Head of caudate nucleus (tissue), 42 donors: ENCODE measurements around the gene RASA4.
"Not testable (repeated sequence)": the region's sequence is repeated elsewhere in the genome, so short reads cannot be mapped to it uniquely, and the experiment has no call there.

Source experiments
- DNase-seq, 42 donors: peaks; one replicate each; pipeline versions ENCODE4 v3.0.0 to v3.0.0-alpha.2; 2020 to 2021; ENCODE audit warnings: mixed read lengths in 7 of 42
- intact Hi-C: fragments of 100-400 bp; cut with DNase I; formaldehyde crosslinking; loops from one replicate; pipeline ENCODE4 v1.15.0; 2022

RASA4 gene

DNA sequence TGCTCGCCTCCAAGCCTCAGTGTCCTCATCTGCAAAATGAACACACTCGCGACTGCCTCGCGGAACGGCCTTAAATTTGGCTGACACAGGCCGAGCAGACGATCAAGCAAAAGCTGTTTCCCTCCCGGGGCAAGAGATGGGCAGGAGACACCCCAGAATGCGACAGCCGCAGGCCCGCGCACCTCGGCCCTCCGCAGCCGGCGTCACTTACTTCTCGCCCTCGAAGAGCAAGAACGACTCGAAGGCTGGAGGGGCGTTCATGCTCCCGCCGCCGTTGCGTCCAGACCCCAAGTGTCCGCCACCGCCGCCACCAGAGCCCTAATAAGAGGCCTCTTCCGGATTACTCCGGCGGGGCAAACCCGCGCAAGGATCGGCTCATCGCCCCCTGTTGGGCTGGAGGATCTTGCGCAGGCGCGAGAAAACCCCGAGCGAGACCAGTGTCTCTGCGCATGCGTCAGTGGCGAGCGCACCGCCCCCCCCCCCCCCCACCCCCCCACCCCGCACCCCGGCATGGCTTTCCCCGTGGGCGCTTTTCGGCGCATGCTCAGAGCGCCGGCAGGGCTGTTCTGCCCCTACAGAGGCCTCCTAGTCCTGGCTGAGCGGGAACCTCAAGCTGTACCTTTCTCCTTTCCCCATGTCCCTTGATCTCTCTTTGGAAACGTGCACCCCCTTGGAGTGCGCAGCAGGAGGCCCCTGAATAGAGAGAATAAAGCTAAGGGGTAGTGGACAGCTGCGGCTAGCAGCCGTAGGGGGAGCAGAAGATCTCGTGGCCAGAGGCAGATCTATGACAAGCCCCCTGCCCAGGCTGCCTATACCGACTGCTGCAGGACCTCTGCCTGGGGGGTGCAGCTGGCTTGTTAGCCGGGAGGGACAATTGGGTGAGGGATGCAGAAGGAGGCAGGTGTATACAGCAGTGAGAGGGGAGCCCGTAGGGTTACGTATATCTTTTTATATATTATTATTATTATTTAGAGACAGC is 44.0 kb downstream of the RASA4 start, which contains the start of gene POLR2J3:
Gene POLR2J3, minus strand, starts transcription at position 323 of the 979 bp plus-strand sequence. Its CDS starts 62 bp downstream, at position 261.
- intact Hi-C loops = not testable (repeated sequence)
- peak; percentile 51 to 100 (median 96) for DNase-seq

- intact Hi-C loops = not testable (repeated sequence)
- peak in 12 of 42 donors; percentile 0 to 41 (median 14) for DNase-seq
Measured at GRCh38 chr7:102568620-102569019, 47.9 kb downstream of the RASA4 start.

GRCh38 chr7:102550808-102551422 is 65.6 kb downstream of the RASA4 start, which contains the start of gene SPDYE2:
Gene SPDYE2 (plus strand): TSS chr7:102551226. CDS start chr7:102553256, 2,030 bp downstream.
- intact Hi-C loops, DNase-seq: not testable (repeated sequence)

DNA sequence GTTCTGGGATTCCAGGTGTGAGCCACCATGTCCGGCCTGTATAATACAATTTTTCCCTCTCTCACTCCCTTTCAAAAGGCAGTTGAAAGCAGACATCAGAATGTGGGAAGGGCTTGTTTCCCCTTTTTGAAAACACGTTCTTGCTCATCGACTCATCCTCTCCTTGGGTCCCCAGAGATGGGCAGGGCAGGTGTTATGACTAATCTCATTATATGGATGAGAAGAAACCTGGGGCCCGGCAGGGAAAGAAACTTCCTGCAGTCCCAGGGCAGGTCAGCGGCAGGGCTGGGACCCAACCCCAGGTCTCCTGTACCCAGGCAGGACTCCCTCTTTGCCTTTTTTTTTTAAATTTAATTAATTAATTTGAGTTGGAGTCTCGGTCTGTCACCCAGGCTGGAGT is 70.2 kb downstream of the RASA4 start:
- intact Hi-C loops = not testable (repeated sequence)
- peak in 1 of 42 donors; percentile 1 for DNase-seq

DNA sequence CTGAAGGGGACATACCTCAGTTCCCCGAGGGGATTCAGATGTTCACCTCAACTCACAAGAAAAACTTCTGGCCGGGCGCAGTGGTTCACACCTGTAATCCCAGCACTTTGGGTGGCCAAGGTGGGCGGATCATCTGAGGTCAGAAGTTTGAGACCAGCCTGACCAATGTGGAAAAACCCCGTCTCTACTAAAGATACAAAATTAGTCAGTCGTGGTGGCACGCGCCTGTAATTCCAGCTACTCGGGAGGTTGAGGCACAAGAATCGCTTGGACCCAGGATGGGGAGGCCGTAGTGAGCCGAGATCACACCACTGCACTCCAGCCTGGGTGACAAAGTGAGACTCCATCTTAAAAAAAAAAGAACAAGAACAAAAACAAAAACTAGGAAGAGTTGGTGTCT is 71.3 kb downstream of the RASA4 start:
- peak in 1 of 42 donors; percentile 1 for DNase-seq
- intact Hi-C loops = not testable (repeated sequence)

DNA sequence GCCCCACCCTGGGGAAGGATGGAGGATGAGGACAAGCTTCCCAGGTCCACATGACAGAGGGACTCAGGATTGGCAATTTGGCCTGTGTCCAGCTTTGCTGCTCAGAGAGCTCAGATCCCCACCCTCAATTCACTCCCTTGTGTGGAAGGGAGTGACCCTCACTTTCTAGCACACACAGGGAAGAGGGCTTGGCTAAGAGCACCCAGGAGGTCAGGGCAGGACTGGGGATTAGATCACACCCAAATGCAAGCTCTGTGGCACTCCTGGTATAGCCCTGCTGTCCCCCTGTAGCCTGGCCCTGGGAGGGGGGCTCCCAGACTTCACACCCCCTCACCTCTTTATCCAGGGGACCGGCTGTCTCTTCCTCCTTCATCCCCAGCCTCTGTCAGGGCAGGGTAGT is 72.2 kb downstream of the RASA4 start:
- intact Hi-C loops, DNase-seq: not testable (repeated sequence)

- DNase-seq, intact Hi-C loops: not testable (repeated sequence)
Measured at GRCh38 chr7:102543596-102543995, 73.0 kb downstream of the RASA4 start, which contains the start of gene UPK3BL2. Gene UPK3BL2 (minus strand): TSS chr7:102543696. CDS start chr7:102543636, 60 bp downstream.

GRCh38 chr7:102542771-102543170 is 73.8 kb downstream of the RASA4 start:
- DNase-seq = peak in 12 of 42 donors; percentile 2 to 35 (median 14)
- intact Hi-C loops = not testable (repeated sequence)

DNA sequence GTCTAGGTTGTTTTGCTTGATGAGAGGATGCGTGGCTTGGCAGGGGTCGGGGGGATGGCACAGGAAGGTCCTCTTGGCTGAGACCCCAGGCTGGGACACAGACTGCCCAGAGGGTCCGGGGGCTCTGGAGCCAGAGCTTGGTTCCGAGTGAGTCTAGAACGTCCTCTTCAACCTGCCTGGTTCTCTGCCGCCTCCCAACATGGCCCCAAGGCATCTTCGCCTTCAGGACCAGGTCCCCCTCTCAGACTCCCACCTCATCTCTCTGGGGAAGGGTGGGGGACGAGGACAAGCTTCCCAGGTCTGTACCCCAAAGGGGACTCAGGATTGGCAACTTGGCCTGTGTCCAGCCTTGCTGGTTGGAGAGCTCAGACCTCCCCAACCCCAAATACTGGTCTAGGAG is 74.5 kb downstream of the RASA4 start:
- DNase-seq, intact Hi-C loops: not testable (repeated sequence)

- peak in 3 of 42 donors; percentile 5 to 20 (median 12) for DNase-seq
- intact Hi-C loops = not testable (repeated sequence)
Measured at GRCh38 chr7:102540604-102541003, 76.0 kb downstream of the RASA4 start.

DNA sequence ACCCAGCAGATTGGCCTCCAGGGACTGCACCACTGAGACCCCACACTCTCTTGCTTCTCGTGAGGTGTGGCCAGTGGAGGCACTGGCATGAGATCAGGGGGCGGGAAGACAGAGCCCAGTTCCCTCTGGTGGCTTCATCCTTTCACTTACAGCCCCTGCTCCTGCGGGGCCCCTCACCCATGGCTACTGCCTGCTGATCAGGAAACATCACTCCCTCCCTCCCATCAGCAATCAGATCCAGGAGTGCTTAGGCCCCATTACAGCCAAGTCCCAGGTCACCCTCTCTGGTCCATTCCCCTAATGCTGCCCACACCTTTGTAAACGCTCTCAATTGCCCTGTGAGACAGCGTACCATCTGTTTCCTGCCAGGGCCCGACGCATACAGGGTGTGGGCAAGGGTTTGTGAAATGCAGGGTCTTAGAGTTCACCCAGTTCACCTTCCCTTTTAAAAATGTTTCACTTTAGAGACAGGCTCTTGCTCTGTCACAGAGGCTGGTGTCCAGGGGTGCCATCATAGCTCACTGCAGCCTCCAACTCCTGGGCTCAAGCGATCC is 81.4 kb downstream of the RASA4 start:
- not testable (repeated sequence) for DNase-seq

DNA sequence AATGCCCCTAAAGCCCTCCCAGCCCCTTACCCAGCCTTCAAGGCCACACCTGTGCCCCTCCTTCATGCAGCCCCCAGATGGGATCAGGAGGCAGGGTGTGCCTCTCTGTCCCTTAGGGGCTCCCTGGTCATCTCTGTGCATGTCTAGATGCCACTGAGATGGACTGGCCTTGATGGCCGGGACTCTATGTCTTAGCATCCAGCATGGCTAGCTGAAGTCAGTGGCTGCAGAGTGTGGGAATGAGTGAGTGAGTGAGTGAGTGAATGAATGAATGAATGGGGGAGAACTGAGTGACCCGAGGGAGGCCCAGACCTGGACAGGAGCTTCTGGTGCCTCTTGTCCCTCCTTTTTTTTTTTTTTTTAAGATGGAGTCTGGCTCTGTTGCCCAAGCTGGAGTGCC is 84.4 kb downstream of the RASA4 start:
- DNase-seq, intact Hi-C loops: not testable (repeated sequence)

More for the DNA sequence above, 81.4 kb downstream of the RASA4 start:
- intact Hi-C loops = not testable (repeated sequence)

DNA sequence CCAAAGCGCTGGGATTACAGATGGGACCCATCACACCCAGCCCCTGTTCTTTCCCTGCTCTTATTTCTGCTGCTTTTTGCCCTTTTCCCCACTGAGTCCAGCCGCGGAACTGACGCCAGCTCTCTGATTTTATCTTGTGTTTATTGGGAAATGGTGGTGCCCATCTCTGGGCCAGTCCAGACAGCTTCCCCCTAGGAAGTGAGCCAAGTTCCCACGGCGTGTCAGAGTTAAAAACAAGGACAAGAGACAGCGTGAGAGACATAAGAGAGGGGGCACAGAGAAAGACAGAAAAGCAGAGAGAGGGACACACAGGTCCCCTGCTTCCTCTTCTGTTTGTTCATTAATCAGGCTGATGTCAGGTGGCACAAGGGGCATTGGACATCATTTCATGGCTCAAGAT is 85.0 kb downstream of the RASA4 start:
- peak in 1 of 42 donors; percentile 0 for DNase-seq
- intact Hi-C loops = not testable (repeated sequence)

GRCh38 chr7:102527822-102528793 is 88.4 kb downstream of the RASA4 start:
- DNase-seq = peak in 1 of 42 donors; percentile 10
- intact Hi-C loops = not testable (repeated sequence)

DNA sequence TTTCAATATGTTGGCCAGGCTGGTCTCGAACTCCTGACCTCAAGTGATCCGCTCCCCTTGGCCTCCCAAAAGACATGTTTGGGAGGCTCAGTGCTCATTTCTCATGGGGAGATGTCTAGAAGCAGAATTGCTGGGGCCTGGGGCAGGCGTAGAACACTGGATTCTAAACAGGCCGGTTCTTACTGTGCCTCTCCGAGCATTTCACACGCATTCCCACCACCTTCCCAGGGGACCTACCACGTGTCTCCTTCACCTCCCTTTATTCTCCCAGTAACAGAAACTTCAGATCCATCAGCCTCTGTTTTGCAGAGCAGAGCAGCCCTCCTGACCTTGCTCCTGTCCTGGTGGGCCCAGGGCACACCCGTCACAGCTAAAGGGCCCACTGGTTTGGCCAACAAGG is 89.4 kb downstream of the RASA4 start:
- DNase-seq, intact Hi-C loops: not testable (repeated sequence)

GRCh38 chr7:102524803-102525202 is 91.8 kb downstream of the RASA4 start:
- DNase-seq = peak in 4 of 42 donors; percentile 3 to 31 (median 8)
- intact Hi-C loops = not testable (repeated sequence)
